SK-N-SH (cell line): ENCODE data around the gene ARHGEF3. TPM values are rescaled to one million over a fixed set of nuclear protein-coding genes. Genes with fewer than 3 reads are reported as not detected.

Experiments
- CTCF ChIA-PET: fragments of 300-600, 350-600 bp; formaldehyde crosslinking; extraction: SDS; loops from one replicate; lab custom pipeline; 2021; lab: Yijun Ruan, JAX
- POLR2A ChIA-PET: fragments of 350-600 bp; sonication (Branson Sonifier 250); formaldehyde crosslinking; extraction: SDS; loops from one replicate; lab custom pipeline; 2020; ENCODE audit warnings: antibody characterized with exemption, inconsistent platforms; lab: Yijun Ruan, JAX
- DNase-seq: peaks from one replicate; pipeline ENCODE4 v3.0.0; 2012
- H2AFZ ChIP-seq: fragments of 200-600 bp; sonication (generic); 2 replicates; pipeline ENCODE4 v1.8.1; 2016; ENCODE audit warnings: antibody characterized with exemption, mild to moderate bottlenecking, low read depth
- H3F3A ChIP-seq: fragments of 200-600 bp; sonication (generic); replicated peaks from 2 replicates; pipeline ENCODE3; 2016; ENCODE audit warnings: antibody characterized with exemption, mild to moderate bottlenecking; ENCODE audit not compliant: insufficient read depth
- H3K27ac ChIP-seq, 2 experiments: fragments of 200-500 bp in 1 of 2; fragments of 200-600 bp in 1 of 2; sonication (Bioruptor generic) in 1 of 2; sonication (generic), shearing (Covaris generic) in 1 of 2; 2 replicates each; pipeline versions ENCODE4 v1.5.1 to v1.6.1; 2014 to 2016; ENCODE audit warnings: low read depth in 2 of 2, inconsistent platforms in 1 of 2, low read length in 1 of 2, mild to moderate bottlenecking in 1 of 2, mixed read lengths in 1 of 2
- H3K27me3 ChIP-seq: fragments of 200-600 bp; sonication (generic), shearing (Covaris generic); 2 replicates; pipeline ENCODE4 v1.6.1; 2016; ENCODE audit warnings: mixed run types; ENCODE audit not compliant: insufficient read depth
- H3K36me3 ChIP-seq, 2 experiments: fragments of 200-500 bp in 1 of 2; fragments of 200-600 bp in 1 of 2; sonication (Bioruptor generic) in 1 of 2; sonication (generic) in 1 of 2; replicated peaks in 1 of 2; 2 replicates each; pipeline versions ENCODE3 to v1.5.1; 2014 to 2016; ENCODE audit warnings: low read length in 1 of 2, mild to moderate bottlenecking in 1 of 2; ENCODE audit not compliant: insufficient read depth in 2 of 2, control insufficient read depth in 1 of 2
- H3K4me1 ChIP-seq, 2 experiments: fragments of 200-500 bp in 1 of 2; fragments of 200-600 bp in 1 of 2; sonication (Bioruptor generic) in 1 of 2; sonication (generic), shearing (Covaris generic) in 1 of 2; 2 replicates each; pipeline versions ENCODE4 v1.5.1 to v1.6.1; 2014 to 2016; ENCODE audit warnings: low read depth in 1 of 2, low read length in 1 of 2, mixed run types in 1 of 2; ENCODE audit not compliant: insufficient read depth in 2 of 2, control insufficient read depth in 1 of 2
- H3K4me2 ChIP-seq: fragments of 200-600 bp; sonication (generic), shearing (Covaris generic); 2 replicates; pipeline ENCODE4 v1.6.1; 2017; ENCODE audit warnings: mixed run types
- H3K4me3 ChIP-seq, 2 experiments: fragments of 200-500 bp in 1 of 2; fragments of 200-600 bp in 1 of 2; sonication (Bioruptor generic) in 1 of 2; sonication (generic), shearing (Covaris generic) in 1 of 2; 2 replicates each; pipeline versions ENCODE4 v1.5.1 to v1.8.1; 2014 to 2016; ENCODE audit warnings: low read depth in 2 of 2, inconsistent platforms in 1 of 2, low read length in 1 of 2, mild to moderate bottlenecking in 1 of 2, mixed read lengths in 1 of 2, moderate library complexity in 1 of 2
- H3K79me2 ChIP-seq: fragments of 200-600 bp; sonication (generic); 2 replicates; pipeline ENCODE4 v1.8.1; 2017; ENCODE audit warnings: mild to moderate bottlenecking; ENCODE audit not compliant: insufficient read depth
- H3K9ac ChIP-seq: fragments of 200-600 bp; sonication (generic); 2 replicates; pipeline ENCODE4 v1.6.1; 2017; ENCODE audit warnings: mixed run types
- H3K9me2 ChIP-seq: fragments of 200-600 bp; sonication (generic); 2 replicates; pipeline ENCODE4 v1.6.1; 2017; ENCODE audit warnings: mixed run types
- H3K9me3 ChIP-seq: fragments of 200-600 bp; sonication (generic); 2 replicates; pipeline ENCODE4 v1.6.1; 2017; ENCODE audit warnings: mixed run types, mild to moderate bottlenecking, moderate library complexity
- H4K20me1 ChIP-seq: fragments of 200-600 bp; sonication (generic); 2 replicates; pipeline ENCODE4 v1.6.1; 2017; ENCODE audit warnings: mild to moderate bottlenecking, mixed run types; ENCODE audit not compliant: insufficient read depth
- CHD2 ChIP-seq: fragments of 150-350 bp; IDR thresholded peaks from 2 replicates; pipeline ENCODE4 v1.6.1; 2018; ENCODE audit warnings: low read length; ENCODE audit not compliant: partially characterized antibody
- EP300 ChIP-seq, 2 experiments: IDR thresholded peaks; 2 replicates each; pipeline versions ENCODE4 v1.4.0 to v1.6.1; 2012; ENCODE audit warnings: borderline replicate concordance in 1 of 2, low read depth in 1 of 2, low read length in 1 of 2
- EZH2phosphoT487 ChIP-seq: fragments of 200-600 bp; sonication (generic); IDR thresholded peaks from 2 replicates; pipeline ENCODE4 v1.6.1; 2017; ENCODE audit warnings: low read depth, mixed run types, mild to moderate bottlenecking, antibody characterized with exemption, moderate library complexity, borderline replicate concordance
- FOSL2 ChIP-seq: IDR thresholded peaks from 2 replicates; pipeline ENCODE4 v1.4.0; 2012; ENCODE audit warnings: low read depth, mild to moderate bottlenecking, moderate library complexity, borderline replicate concordance
- GABPA ChIP-seq: IDR thresholded peaks from 2 replicates; pipeline ENCODE4 v1.4.0; 2012; ENCODE audit warnings: low read depth, mild to moderate bottlenecking
- GATA2 ChIP-seq: sonication (generic); formaldehyde crosslinking; IDR thresholded peaks from 2 replicates; pipeline ENCODE4 v1.5.0; 2020; ENCODE audit warnings: mild to moderate bottlenecking, missing genetic modification reagents
- JUND ChIP-seq: IDR thresholded peaks from 2 replicates; pipeline ENCODE4 v1.4.0; 2012
- MEF2A ChIP-seq: IDR thresholded peaks from 2 replicates; pipeline ENCODE4 v1.4.0; 2012; ENCODE audit warnings: low read depth, borderline replicate concordance
- MXI1 ChIP-seq: IDR thresholded peaks from 2 replicates; pipeline ENCODE4 v1.6.1; 2012; ENCODE audit warnings: mild to moderate bottlenecking, low read depth, low read length, improper control_type of control experiment
- RCOR1 ChIP-seq: fragments of 150-350 bp; IDR thresholded peaks from 2 replicates; pipeline ENCODE4 v1.6.1; 2017; ENCODE audit warnings: antibody characterized with exemption, low read length
- RXRA ChIP-seq: IDR thresholded peaks from 2 replicates; pipeline ENCODE4 v1.4.0; 2012; ENCODE audit warnings: low read depth, mild to moderate bottlenecking, borderline replicate concordance
- SIN3A ChIP-seq: IDR thresholded peaks from 2 replicates; pipeline ENCODE4 v1.6.1; 2012; ENCODE audit warnings: low read depth, mild to moderate bottlenecking, low read length, moderate library complexity, borderline replicate concordance
- YY1 ChIP-seq: IDR thresholded peaks from 2 replicates; pipeline ENCODE4 v1.4.0; 2012; ENCODE audit warnings: low read depth, mild to moderate bottlenecking
- WGBS: methylation state at CpG from one replicate; pipeline ENCODE4 v1.1.6; 2017; ENCODE audit warnings: low lambda C conversion rate; 5-methylcytosine and 5-hydroxymethylcytosine counted together
- polyA plus RNA-seq, 3 experiments: library from polyadenylated mRNA; depleted of rRNA; stranded (reverse); fragments of >200 nt; gene quantifications; 2 replicates each; pipeline ENCODE4 v1.2.3, GENCODE V29; 2012
- TF ChIP-seq, protein P1 (sequence below): IDR thresholded peaks from 2 replicates; pipeline ENCODE4 v1.4.0; 2012; ENCODE audit warnings: low read depth, borderline replicate concordance
- TF ChIP-seq, protein P2 (sequence below): fragments of 150-350 bp; IDR thresholded peaks from 2 replicates; pipeline ENCODE4 v1.6.1; 2016; ENCODE audit warnings: mild to moderate bottlenecking, low read depth, low read length

ARHGEF3 gene
- polyA plus RNA-seq, 1 of the 3 experiments (the other 2 are of a cell fraction): 5.9 TPM

DNA sequence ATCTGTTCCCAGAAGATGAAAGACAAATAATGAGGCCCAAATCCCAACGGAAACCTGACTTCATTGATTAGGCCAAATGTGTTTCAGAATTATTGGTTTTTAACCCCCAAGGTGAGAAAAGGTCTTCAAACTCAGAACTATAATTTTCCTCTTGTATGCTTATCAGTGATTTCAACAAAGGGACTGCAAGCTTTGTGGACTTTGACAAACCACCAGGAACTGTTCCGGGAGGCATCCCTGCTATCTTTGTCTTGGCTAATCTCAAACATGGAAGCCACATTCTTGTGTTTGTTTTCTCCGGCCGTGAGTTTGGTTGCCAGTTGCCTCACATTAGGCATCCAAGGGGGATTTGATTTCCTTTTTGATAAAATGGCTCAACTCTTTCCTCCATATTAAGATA is 19.5 kb downstream of the ARHGEF3 start:
- H3K9ac ChIP-seq: no peak overlapping the region
- H3K27ac ChIP-seq: no peak overlapping the region
- no peaks in the 10 kb centered on the region for H3F3A ChIP-seq
- TF ChIP-seq GABPA (no peak), SIN3A (no peak), GATA2 (CRISPR knock-in tag) (no peak), YY1 (no peak), FOSL2 (no peak), RCOR1 (no peak), RXRA (no peak), JUND (no peak), EP300 (IDR thresholded peaks at IDR 0.05; ENCODE audit: borderline replicate concordance in 1 of 2, low read depth in 1 of 2, low read length in 1 of 2) (no peak), MXI1 (no peak), CHD2 (no peak), MEF2A (no peak), EZH2phosphoT487 (no peak)
- TF ChIP-seq, protein P1, sequence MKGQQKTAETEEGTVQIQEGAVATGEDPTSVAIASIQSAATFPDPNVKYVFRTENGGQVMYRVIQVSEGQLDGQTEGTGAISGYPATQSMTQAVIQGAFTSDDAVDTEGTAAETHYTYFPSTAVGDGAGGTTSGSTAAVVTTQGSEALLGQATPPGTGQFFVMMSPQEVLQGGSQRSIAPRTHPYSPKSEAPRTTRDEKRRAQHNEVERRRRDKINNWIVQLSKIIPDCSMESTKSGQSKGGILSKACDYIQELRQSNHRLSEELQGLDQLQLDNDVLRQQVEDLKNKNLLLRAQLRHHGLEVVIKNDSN: no peak
- TF ChIP-seq, protein P2, sequence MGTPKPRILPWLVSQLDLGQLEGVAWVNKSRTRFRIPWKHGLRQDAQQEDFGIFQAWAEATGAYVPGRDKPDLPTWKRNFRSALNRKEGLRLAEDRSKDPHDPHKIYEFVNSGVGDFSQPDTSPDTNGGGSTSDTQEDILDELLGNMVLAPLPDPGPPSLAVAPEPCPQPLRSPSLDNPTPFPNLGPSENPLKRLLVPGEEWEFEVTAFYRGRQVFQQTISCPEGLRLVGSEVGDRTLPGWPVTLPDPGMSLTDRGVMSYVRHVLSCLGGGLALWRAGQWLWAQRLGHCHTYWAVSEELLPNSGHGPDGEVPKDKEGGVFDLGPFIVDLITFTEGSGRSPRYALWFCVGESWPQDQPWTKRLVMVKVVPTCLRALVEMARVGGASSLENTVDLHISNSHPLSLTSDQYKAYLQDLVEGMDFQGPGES: no peak
- H3K9me2 ChIP-seq: no peaks in the 10 kb centered on the region
- WGBS: 95% methylated on average over 4 of the region's 4 CpGs
- H3K27me3 ChIP-seq: no peaks in the 10 kb centered on the region
- no peak for DNase-seq
- CTCF ChIA-PET: interaction anchor here (1.9 to 2.7 kb wide), 2 partner anchors 18 to 213 kb away, joined by 9 to 12 read pairs; no protein-coding TSS in a partner anchor
- POLR2A ChIA-PET: no interaction called here
- H2AFZ ChIP-seq: no peak overlapping the region
- no peaks in the 10 kb centered on the region for H4K20me1 ChIP-seq
- H3K4me3 ChIP-seq: no peak overlapping the region
- no peaks in the 10 kb centered on the region for H3K79me2 ChIP-seq
- H3K36me3 ChIP-seq: no peaks in the 10 kb centered on the region
- H3K9me3 ChIP-seq: no peaks in the 10 kb centered on the region
- H3K4me2 ChIP-seq: no peak overlapping the region
- peaks cover 7 to 19% of the 10 kb centered on the region in 2 experiments for H3K4me1 ChIP-seq

DNA sequence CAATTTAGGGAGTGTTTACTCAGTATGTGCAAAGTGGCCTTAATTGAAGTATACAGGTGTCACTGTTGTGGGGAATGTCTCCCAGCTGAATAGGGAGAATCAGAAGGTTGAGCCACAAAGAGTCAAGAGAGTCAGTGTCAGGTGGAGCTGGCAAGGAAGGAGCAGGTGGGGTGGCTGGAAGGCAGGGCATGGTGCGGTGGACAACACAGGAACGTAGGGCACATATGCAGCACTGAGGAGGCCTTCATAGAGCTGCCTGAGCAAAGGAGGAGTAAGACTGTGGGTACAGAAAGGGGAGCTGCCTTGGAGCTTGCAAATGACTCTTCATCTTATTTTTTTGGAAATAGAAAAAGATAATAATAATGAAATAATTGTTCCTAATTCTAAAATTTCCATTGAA is 20.0 kb downstream of the ARHGEF3 start:
- Histone ChIP-seq H3F3A (no peaks in the 10 kb centered on the region), H3K27ac (no peak overlapping the region), H3K9me2 (no peaks in the 10 kb centered on the region), H3K4me3 (no peak overlapping the region), H3K4me2 (no peak overlapping the region), H3K4me1 (peaks cover 7 to 19% of the 10 kb centered on the region in 2 experiments), H3K79me2 (no peaks in the 10 kb centered on the region), H2AFZ (no peak overlapping the region), H3K9ac (no peak overlapping the region), H3K27me3 (no peaks in the 10 kb centered on the region), H3K36me3 (no peaks in the 10 kb centered on the region), H3K9me3 (no peaks in the 10 kb centered on the region), H4K20me1 (no peaks in the 10 kb centered on the region)
- CTCF ChIA-PET: interaction anchor here (0.6 to 2.7 kb wide), 4 partner anchors 18 to 214 kb away, joined by 3 to 12 read pairs (median 6); no protein-coding TSS in a partner anchor
- no peak for DNase-seq
- POLR2A ChIA-PET: no interaction called here
- WGBS: 91% methylated on average over 2 of the region's 2 CpGs
- no peak for TF ChIP-seq GATA2 (CRISPR knock-in tag)
